Measurements from ENCODE around the gene RASA1.
"Not testable (repeated sequence)": the region's sequence is repeated elsewhere in the genome, so short reads cannot be mapped to it uniquely, and the experiment has no call there.

RASA1 gene

GRCh38 chr5:87278590-87279100, 11.0 kb downstream of the RASA1 start:
- DNase-seq (ENCODE audit: low read depth in 1 of 2, low spot score in 1 of 2): no peak

GRCh38 chr5:87282269-87282668, 14.6 kb downstream of the RASA1 start:
- DNase-seq (ENCODE audit: low read depth in 1 of 2, low spot score in 1 of 2): no peak

- DNase-seq (ENCODE audit: low read depth in 1 of 2, low spot score in 1 of 2): not testable (repeated sequence)
These were observed 19.6 kb downstream of the RASA1 start for GRCh38 chr5:87287266-87287665.

DNA sequence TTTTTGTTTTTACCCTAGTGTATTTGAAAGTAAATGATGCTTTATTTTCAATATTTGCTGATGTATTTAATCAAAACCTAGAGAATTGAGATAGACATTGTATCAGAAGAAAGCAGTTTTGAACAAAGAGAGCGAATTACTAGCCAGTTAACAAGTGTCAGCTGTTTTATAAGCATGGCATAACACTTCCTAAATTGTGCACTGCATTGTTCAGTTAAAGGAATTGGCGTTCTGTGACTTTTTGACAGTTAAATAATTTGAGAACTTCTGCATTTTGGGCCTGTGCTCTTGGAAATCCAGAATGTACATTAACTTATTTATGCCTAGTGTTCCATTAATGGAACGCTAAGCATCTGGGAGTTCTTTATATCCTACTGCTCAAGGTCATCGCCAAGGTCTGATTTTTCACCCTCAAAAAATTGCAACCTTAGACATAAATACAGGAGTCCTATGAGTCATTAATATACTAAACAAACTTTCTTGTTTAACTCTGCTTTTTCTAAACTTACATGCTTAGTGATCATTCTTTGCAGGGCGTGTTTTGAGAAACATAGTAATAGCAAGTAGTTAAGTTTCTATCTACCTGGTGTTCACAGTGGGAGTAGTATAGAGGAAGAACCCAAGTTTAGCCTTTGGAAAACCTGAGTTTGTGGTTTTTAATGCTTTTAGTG, 31.1 kb downstream of the RASA1 start:
- no peak for DNase-seq (ENCODE audit: low read depth in 1 of 2, low spot score in 1 of 2)

DNA sequence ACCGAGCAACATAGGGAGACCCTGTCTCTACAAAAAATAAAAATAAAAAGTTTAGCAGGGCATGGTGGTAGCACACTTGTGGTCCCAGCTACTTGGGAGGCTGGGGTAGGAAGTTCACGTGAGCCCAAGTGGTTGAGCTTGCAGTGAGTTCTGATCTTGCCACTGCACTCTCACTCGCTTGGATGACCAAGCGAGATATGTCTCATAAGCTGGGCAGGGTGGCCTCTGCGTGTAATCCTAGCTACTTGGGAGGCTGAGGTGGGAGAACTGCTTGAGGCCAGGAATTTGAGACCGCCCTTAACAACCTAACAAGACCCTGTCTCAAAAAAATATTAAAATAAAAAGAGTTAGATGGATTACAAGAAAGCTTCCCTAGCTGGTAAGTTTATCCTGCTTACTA, 32.5 kb downstream of the RASA1 start:
- no peak for DNase-seq (ENCODE audit: low read depth in 1 of 2, low spot score in 1 of 2)

DNA sequence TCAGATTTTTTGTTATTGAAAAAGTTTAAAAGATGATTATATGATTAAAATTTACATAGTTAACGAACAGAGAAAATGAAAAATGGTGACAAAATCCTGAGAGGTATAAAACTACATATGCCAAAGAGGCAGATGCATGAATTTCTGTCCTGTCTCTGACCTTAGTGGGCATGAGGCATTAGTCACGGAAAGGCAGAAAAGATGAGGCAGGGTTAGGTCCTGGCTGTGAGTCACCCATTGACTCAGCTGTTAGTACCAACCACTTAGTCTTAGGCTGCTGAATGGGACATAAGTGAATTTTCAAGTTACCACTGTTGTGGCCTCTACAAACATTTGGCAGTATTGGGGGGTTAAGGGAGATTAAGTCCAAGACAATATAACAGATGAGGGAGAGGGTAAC, 33.1 kb downstream of the RASA1 start:
- no peak for DNase-seq (ENCODE audit: low read depth in 1 of 2, low spot score in 1 of 2)

DNA sequence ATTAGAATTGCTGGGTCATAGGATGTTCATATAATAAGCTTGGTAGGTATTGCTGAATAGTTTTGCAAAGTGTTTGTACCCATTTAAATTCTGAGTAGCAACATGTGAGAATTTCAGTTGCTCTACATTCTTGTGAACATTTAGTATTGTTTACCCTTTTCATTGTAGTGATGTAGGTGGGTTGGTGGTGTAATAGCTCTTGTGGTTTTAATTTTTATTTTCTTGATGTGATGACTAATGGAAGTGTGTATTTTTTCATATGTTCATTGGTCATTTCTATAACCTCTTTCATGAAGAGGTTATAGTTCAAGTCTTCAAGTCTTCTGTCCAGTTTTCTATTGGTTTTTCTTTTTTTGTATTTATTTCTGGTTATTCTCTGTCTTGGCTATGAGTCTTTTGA, 34.4 kb downstream of the RASA1 start:
- no peak for DNase-seq (ENCODE audit: low read depth in 1 of 2, low spot score in 1 of 2)

DNA sequence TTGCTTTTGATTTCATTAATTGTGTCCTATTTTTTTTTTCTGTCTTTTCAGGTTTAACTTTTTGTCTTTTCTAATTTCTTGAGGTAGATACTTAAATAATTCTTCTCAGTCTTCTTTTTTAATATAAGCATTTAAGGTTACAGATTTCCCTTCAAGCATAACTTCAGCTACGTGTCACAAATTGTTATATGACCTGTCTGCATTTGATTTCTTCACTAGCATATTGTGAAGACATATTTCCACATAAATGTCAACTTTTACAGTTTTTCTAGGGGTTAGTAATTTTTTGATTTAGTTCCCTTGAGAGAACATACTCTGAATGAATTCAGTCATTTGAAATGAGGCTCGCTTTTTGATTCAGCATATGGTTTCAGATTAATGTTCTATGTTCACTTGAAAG, 35.6 kb downstream of the RASA1 start:
- DNase-seq (ENCODE audit: low read depth in 1 of 2, low spot score in 1 of 2): no peak

DNA sequence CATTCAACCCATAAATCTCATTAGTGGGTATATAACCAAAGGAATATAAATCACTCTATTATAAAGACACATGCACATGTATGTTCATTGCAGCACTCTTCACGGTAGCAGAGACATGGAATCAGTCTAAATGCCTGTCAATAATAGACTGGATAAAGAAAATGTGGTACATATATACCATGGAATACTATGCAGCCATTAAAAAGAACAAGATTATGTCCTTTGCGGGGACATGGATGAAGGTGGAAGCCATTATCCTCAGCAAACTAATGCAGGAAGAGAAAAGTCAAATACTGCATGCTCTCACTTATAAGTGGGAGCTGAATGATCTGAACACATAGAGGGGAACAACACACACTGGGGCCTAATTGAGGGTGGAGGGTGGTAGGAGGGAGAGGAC, 38.4 kb downstream of the RASA1 start:
- not testable (repeated sequence) for DNase-seq (ENCODE audit: low read depth in 1 of 2, low spot score in 1 of 2)

DNA sequence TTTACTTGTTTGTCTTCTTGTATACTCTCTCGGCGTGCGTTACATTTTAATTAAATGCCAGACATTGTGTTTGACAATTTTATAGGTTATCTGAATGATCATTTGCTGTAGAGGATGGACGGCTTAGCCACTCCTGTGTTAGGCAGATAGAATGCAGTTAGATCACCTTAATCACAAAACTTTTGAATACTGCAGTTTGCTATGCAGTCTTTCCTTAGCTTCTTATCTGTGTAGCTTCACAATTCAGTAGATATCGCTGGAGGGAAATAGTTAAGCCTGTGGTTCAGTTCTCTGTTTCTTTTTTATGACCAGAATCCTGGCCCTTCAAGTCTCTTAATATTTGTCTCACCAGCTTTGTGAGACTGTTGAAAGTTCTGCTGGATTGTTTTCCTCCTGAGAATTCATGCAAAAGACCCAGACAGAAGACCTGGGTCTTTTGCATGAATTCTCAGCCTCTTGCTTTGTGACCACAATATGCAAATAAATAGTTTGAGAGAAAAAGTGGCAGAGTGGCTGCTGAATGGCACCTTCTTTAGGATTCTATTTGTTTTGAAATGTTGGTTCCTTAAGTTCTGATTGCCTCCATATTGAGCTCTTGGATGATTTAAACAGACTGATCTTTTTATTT, 40.2 kb downstream of the RASA1 start:
- no peak for DNase-seq (ENCODE audit: low read depth in 1 of 2, low spot score in 1 of 2)

GRCh38 chr5:87311405-87312279, 44.0 kb downstream of the RASA1 start:
- no peak for DNase-seq (ENCODE audit: low read depth in 1 of 2, low spot score in 1 of 2)

- no peak for DNase-seq (ENCODE audit: low read depth in 1 of 2, low spot score in 1 of 2)
These were observed 45.5 kb downstream of the RASA1 start for GRCh38 chr5:87313216-87313615.

DNA sequence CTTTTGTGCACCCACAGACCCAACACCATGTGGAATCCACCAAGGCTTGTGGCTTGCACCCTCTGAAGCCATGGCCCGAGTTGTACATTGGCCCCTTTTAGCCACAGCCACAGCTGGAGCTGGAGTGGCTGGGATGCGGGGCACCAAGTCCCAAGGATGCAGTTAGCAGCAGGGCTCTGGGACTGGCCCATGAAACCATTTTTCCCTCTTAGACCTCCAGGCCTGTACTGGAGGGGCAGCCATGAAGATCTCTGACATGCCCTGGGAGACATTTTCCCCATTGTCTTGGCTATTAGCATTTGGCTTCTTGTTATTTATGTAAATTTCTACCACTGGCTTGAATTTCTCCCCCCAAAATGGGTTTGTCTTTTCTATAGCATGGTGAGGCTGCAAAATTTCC, 51.8 kb downstream of the RASA1 start:
- DNase-seq (ENCODE audit: low read depth in 1 of 2, low spot score in 1 of 2): no peak

GRCh38 chr5:87321605-87322004, 53.9 kb downstream of the RASA1 start:
- DNase-seq (ENCODE audit: low read depth in 1 of 2, low spot score in 1 of 2): no peak

GRCh38 chr5:87322381-87322780, 54.7 kb downstream of the RASA1 start:
- no peak for DNase-seq (ENCODE audit: low read depth in 1 of 2, low spot score in 1 of 2)

- no peak for DNase-seq (ENCODE audit: low read depth in 1 of 2, low spot score in 1 of 2)
These were observed 60.3 kb downstream of the RASA1 start for GRCh38 chr5:87327998-87328397.

DNA sequence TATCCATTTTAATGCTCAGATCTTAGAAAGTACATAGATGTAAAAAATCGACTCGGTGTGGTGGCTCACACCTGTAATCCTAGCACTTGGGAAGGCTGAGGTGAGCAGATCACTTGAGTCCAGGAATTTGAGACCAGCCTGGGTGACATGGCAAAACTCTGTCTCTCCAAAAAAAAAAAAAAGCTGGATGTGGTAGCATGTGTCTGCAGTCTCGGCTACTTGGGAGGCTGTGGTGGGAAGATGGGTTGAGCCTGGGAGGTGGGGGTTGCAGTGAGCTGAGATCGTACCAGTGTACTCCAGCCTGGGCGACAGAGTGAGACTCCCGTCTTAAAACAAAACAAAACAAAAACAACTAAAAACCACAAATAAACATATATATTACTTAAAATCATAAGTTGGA, 61.4 kb downstream of the RASA1 start:
- DNase-seq (ENCODE audit: low read depth in 1 of 2, low spot score in 1 of 2): no peak

DNA sequence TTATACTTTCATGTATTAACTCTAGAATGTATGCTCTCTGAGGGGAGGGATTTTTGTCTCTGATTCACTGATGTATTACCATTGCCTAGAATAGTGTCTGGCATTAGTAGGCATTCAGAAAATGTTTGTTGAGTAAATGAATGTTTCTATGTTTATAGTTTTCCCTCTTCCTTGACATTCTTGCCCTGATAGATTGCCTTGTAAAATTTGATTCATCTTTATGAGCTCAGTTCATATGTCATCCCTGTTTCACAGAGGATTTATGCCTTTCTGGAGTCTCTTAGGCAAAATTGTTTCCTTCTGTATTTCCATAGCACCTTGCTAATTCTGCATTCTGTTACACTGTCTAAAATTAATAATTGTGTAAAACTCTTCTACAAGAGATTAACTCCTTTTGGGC, 72.3 kb downstream of the RASA1 start:
- DNase-seq (ENCODE audit: low read depth in 1 of 2, low spot score in 1 of 2): no peak

DNA sequence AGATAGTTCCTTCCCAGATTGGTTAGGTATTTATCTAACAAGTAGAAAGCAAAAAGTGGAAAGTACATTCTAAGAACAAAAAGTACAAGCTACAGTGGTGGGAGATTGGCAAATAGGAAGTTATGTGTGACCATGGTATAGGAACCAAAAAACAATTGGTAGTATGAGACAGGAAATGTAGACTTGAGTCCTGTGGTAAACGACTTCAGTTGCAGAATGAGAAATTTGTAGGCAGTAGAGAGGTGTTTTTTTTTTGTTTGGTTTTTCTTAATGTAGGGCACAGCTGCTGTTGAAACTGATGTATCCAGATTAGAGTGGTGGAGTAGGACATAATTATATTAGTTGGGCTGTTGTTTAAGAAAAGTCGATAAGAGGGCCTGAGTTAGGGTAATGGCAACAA, 73.0 kb downstream of the RASA1 start:
- no peak for DNase-seq (ENCODE audit: low read depth in 1 of 2, low spot score in 1 of 2)

DNA sequence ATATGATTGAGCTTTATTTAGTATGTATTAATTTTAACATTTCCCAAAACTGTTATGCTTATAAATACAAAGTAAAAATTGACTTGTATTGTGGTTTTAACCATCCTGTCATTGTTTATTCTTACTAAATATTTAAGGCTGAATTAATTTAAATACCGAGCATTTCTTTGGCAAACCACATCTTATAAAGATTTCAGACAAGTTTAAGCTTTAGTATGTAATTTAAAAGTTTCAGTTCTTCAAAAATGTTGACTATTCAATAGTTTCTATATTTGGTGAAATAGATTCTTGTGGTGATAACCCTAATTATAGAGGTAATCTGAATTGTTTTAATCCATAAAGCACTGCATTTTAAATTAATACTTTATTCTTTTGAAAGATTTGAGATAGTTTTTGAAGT, 79.6 kb downstream of the RASA1 start:
- no peak for DNase-seq (ENCODE audit: low read depth in 1 of 2, low spot score in 1 of 2)

- no peak for DNase-seq (ENCODE audit: low read depth in 1 of 2, low spot score in 1 of 2)
These were observed 80.2 kb downstream of the RASA1 start for GRCh38 chr5:87347841-87348240.

DNA sequence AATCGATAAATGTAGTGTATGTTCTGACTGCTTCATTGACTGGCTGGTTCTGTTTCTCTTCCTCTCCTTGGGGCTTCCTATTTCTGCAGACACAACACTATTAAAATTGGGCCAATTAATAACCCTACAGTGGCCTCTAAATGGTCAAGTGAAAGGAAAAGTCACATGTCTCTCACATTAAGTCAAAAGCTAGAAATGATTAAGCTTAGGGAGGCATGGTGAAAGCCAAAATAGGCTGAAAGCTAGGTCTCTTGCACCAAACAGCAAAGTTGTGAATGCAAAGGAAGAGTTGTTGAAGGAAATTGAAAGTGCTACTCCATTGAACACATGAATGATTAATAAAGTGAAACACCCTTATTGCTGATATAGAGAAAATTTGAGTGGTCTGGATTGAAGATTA, 86.8 kb downstream of the RASA1 start:
- no peak for DNase-seq (ENCODE audit: low read depth in 1 of 2, low spot score in 1 of 2)
